ENCODE results near the gene SRSF1.
"Not testable (repeated sequence)": the region's sequence is repeated elsewhere in the genome, so short reads cannot be mapped to it uniquely, and the experiment has no call there.

The SRSF1 gene

GRCh38 chr17:57988301-57989250 is 18.5 kb downstream of the SRSF1 start:
- DNase-seq: no peak

DNA sequence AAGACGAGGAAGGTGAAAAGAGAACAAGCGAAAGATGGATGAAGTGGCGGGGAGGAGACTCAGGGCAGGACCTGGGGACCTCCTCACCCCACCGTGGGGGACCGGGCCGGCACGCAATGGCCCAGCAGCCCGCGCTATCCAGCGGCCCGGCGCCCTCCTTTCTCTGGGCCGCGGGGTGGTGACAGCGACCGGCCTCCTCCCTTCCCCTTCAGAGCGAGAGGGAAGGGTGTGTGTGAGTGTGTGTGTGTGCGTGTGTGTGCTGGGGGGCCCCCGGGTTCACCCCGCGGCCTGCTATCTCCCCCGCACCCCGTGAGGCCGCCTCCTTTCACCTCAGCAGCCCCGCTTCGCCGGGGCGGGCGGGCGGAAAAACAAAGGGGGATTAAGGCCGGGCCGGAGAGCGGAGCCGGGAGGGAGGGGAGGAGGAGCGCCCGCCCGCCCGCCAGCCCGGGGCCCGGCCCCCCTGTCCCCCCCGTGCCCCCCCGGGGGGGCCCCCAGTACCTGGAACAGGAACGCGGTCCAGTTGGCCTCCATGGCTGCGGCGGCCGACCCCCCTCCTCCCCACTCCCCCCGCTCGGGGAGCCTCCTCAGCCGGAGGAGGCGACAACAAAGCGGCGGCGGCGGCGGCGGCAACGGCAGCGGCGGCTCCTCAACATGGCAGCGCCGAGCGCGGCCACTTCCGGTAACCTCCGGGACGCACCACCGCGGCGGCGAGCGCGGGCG is 19.3 kb downstream of the SRSF1 start, which contains the start of gene VEZF1:
TSS of gene VEZF1 (minus strand) at position 674 of the 720 bp plus-strand sequence. CDS start at position 531, 143 bp downstream.
- DNase-seq: peak; percentile 73

DNA sequence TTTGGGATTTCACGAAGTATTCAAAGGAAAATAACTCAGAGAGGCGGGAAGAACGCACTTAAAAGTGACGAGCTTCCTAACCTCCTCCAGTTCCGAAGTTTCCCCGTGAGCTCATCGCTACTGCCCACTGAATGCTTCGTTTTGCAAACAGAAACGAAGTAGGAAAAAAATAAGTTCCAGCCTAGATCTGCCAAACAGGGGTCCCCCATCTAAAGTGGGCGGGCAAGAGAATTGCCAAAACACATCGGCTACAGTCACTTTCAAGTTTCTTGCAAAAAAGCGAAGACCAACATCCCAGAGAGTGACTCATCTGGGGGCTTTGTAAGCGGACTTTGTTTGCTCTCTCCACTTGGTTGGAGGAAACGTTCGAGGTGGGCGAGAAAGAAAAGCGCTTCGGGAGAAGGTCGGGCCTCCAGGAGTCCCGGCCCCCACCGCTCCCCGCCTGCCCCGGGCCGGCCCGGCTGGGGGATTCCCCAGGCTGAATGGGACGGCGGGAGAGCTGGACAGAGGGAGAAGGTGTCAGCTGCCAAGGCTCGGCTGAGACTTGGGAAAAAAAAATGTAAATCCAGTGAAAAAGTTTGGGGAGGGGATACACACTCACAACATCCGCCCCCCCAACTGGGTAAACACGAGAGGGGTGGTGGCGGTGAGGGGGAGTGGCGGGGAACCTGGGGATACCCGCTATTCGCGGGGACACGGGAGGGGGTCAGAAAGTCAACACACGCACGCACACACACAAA is 20.0 kb downstream of the SRSF1 start:
- peak; percentile 30 for DNase-seq

GRCh38 chr17:57985675-57985974 is 21.4 kb downstream of the SRSF1 start:
- no peak for DNase-seq

DNA sequence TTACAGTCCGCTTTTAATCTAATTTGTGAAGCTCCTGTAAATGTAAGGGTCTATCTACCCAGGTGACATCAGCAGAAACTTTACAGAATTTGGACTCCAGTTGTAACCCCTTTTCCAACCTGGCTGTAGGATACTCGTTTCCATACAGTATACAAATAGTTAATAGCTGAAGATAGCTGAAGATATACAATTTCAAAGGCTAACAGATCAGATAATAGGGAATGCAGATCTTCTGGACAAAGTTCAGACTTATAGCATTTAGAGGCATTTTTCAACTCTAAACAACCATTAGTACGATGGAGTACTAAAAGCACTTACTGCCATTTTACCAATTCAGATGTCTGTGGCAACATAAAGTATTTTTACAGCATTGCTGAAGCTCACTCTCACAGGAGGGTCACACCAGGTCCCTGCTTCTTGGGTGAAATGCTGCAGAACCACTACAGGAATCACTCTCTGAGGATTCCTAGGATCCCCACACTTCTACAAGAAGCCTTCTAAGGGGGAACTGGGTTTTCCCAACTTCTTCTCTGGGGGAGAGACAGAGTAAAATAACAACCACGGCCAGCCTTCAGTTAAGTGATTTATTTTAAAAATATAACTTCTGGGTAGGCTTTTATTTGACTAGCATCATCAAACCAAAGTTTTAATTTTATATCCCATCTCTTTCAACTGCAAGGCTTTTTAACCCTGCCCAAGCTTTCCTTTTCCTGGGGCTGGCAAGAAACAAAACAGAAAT is 21.9 kb downstream of the SRSF1 start:
- DNase-seq: no peak

DNA sequence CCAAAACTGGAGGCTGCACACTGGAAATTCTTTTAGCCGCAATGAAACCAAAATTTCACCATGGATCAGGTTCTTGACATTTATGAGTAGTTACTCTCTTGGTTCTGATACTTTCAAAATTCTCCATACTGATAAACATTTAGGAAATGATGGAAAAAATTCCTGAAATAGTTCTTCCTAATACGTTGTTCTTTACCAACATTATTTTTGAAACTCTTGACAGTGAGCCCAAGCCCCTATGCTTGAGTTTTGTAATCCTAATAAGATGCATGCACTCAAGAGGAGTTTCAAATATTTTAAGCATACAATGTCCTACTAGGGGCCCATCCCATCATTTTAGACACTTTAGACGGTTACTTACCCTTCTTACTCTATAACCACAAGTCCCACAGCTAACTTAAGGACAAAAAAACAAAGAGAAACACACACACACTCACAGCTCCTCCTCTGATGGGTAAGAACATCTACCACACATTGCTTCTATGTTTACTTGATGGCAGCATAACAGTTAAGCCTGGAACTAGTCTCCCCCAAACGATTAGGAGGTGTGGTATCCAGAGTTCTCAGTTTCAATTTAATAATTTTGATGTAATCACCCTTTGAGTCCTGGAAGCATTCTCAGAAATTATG is 22.7 kb downstream of the SRSF1 start:
- no peak for DNase-seq

DNA sequence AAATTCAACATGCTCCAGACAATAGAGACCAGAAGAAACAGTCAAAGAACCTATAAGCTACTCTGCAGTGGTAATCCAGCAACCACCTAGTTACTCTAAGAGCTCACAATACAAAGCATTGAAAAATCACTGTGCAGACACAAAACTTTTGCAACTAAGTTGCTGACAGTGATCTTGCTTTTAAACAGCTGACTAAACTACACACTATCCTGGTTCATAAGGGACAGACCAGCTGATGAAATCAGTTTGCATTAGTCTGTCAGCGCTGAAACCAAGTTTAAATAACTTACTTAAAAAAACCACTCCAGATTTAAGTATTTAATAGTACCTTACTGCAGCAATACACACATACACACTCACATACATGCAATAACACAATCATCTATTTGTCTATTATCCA is 23.6 kb downstream of the SRSF1 start:
- DNase-seq: no peak

- DNase-seq: no peak
Observed at GRCh38 chr17:57982452-57983170, 24.4 kb downstream of the SRSF1 start.

DNA sequence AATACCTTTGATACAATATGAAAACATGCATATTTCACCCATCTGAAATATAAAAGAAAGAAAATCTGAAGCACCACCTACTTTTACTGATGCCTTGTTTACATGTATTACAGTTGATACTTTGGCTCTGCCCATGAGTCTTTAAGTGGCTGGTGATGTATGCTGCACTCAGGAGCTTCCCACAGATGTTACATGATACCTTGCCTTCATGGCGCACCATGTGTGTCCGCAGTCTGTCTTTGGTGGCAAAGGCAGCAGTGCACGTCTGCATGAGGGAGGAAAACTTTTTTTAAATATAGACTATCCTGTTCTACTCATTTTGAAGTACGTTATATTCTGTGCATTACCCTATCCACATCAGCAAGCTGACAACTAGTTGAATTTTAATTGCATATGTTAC is 26.5 kb downstream of the SRSF1 start:
- no peak for DNase-seq

DNA sequence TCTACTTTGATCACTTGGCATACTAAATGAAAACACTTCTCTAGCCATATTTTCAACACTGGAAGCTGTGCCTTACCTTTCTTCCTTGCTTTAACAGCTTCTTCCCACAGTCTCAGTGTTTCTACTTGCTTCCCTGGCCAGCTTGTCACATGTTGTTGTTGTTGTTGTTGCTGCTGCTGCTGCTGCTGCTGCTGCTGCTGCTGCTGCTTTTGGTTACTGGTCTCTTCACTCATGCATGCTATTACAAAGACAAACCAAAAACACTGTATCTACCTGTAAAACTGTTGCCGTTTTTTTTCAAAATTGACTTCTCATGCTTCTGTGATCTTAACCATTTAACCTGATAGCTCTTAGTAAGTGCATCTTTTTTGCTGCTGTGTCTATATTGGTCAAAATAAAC is 28.0 kb downstream of the SRSF1 start:
- no peak for DNase-seq

DNA sequence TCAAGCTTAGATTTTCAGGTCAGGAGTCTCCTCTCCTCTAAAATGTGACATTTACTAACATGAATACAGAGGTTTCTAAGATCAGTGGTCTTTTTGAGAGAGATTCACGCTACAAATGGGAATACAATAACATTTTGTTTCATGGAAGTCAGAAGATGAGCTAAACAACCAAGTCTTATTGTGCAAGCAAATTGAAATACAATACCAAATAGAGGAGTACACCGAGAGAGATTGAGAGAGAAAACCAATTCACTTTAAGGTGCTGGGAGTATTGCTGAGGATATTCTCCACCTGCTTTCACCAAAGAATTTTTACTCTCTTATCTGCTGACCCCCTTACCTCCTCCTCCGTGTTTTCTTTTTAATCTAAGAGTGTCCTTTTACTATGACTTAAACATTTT is 30.5 kb downstream of the SRSF1 start:
- no peak for DNase-seq

- DNase-seq: no peak
Observed at GRCh38 chr17:57975044-57975443, 32.0 kb downstream of the SRSF1 start.

DNA sequence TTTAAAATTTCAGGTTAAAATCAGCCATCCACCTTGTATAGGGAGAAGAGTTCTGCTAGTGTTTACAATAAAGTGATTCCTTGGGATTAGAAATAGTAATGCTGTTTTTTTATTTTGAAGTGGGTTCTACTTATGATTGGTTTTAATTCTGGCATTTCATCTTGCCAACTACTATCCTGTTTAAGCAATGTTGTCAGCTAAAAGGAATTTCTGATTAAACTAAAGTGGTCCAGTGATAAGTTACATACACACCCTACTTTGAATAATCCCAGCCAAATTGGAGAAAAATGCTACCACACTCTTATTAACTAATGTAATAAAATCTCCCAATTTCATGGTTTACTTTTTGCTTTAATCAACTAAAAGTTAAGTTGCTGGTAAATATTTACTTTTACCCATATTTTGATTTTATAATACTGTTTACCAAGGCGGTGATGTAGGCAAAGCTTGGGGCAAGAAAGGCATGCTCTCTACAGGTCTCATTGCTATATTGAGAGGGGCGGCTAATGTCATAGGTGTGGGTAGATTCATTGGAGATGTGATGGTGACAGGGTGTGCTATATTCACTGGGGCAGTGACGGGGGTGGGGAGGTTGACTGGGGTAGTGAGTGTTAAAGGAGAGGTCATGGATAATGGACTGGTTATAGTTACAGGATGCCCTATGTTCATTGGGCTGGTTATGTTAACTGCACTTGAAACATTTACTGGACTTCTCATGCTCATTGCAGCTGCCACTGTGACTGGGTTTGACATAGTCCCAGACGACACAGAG is 32.8 kb downstream of the SRSF1 start:
- not testable (repeated sequence) for DNase-seq

DNA sequence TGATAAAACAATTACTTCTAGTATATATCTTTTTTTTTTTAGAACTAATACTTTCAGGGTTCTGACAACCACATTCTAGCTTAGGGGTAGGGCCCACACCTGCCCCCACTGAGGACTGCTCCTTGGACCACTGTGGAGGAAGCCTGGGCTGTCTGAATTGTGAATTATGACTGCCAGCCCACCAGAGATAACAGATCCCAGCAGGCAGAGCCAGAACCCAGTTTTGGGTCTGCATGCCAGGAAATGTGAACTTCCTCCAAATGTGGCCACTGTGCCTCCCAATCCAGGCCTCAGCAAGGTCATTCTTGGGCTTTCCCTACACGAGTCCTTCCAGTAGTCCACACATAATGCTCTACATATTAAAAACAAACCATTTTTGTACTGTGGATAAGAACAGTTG is 34.9 kb downstream of the SRSF1 start:
- DNase-seq: no peak

DNA sequence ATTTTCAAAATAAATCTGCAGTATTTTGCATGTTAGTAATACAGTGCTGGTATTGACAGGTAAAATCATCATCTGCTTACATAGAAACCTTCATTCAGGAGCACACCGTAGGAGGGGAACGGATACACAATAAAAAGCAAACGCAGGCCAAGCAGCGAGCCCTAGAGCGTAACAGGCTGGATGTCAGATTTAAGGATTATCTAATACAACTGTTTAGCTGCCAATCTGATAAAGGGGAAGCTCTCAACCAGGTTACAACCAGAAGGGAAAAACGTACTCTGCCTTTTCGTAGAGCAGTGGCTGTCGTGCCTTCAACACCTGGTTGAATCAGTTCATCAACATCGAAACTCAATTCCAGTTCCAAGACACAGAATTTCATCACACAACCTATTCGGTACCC is 35.5 kb downstream of the SRSF1 start:
- DNase-seq: no peak

- no peak for DNase-seq
Observed at GRCh38 chr17:57970710-57971109, 36.3 kb downstream of the SRSF1 start.

- no peak for DNase-seq
Observed at GRCh38 chr17:57968456-57968855, 38.6 kb downstream of the SRSF1 start.

GRCh38 chr17:57966875-57967274 is 40.2 kb downstream of the SRSF1 start:
- DNase-seq: no peak

DNA sequence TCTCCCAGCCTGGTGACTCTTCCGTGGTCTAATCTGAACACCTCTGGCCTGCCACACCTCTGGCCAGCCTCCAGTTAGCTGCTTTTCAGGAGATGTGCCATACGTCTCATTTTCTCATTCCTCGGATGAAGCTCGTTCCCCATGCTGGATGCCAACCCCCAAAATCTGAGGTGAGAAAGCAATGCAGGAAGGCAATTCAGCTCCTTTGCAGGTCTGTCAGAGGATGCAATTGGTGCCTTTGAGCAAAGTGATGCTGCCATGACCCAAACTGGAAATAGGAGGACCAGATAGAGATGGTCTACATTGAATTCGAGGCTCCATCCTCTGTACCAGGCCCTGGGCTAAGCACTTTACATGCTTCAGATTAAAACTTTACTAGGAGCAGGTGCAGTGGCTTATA is 40.8 kb downstream of the SRSF1 start:
- no peak for DNase-seq

DNA sequence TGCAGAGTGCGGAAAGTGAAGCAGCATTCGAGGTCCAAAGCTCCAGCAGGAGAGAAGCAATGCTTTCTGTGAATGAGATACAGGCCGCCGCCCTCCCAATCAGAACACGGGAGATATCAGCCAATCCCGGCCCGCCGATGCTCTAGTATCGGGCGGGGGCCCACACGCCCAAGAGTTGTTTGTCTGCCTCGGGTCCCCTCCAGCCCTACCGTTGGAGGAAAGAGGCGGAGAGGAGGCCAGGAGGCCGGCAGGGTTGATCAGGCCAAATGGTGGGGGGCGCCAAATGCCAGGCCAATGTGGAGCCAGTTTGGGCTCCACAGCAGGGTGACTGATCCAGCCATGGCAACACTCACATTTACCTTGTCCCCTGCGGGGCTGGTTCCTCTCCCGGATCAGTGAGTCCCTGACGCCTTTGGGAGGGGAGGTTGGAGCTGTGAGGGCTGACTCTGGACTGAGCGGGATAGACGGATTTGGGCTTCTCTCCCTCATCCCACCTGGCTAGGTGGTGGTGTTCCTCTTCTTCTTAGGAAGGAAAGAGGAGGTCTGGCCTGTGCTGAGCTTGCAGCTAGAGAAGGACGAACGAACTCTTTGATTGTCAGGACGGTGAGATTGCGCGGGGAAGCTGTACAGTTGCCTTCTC is 41.4 kb downstream of the SRSF1 start:
- DNase-seq: no peak
